Measurements from ENCODE around the gene CDC42SE2.
A peak's percentile ranks its signal among the peaks of the same experiment; 100 is the strongest.
"Not testable (repeated sequence)": the region's sequence is repeated elsewhere in the genome, so short reads cannot be mapped to it uniquely, and the experiment has no call there.

CDC42SE2 gene

DNA sequence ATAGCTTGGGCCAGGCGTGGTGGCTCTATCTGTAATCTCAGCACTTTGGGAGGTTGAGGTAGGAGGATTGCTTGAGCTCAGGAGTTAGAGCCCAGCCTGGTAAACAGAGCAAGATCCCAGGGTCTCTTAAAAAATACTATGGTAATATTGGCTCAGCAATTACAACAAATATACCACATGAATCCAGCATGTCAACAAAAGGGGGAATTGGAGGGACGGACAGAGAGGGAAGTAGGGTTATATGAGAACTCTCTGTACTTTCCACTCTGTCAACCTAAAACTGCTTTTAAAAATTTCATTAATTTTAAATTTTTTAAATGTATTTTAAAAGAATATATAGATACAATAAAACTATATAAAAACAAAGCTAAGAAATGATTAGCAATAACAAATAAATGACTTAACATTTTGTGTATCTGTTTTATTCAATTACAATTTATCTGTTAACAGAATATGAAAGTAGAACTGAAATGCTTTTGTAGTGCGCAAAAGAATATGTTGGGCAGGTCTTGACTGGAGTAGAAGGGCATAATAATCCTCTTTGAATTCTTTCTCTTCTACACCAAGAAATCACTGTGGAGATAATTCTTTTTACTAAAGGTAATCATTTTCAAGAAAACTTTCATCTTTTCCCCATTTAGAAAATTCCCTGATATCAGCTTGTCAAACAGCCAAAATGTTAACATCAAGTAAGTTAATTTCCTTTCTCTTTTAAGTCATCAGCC lies 12.9 kb upstream of the CDC42SE2 start:
- DNase-seq (ENCODE audit: low spot score), result no peak

DNA sequence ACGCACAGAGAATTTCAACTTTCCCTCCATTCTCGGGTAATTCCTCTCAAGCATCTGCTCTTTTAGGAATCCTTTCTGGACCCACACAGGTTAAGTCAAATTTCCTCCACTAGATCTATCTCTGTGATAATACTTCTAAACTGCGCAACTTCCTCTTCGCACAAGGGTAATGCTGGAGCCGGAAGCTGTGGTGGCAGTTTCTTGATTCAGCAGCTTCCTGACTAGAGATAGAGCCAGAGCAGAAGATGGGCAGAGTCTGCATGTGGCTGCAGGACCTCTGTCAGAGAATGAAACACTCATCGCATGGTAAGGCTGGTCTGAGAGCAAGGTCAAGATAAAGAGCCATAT lies 11.1 kb upstream of the CDC42SE2 start:
- no peak for DNase-seq (ENCODE audit: low spot score)

- DNase-seq (ENCODE audit: low spot score), result not testable (repeated sequence)
Observed at GRCh38 chr5:131254025-131254424, 9.8 kb upstream of the CDC42SE2 start.

- no peak for DNase-seq (ENCODE audit: low spot score)
Observed at GRCh38 chr5:131254741-131255140, 9.1 kb upstream of the CDC42SE2 start.

DNA sequence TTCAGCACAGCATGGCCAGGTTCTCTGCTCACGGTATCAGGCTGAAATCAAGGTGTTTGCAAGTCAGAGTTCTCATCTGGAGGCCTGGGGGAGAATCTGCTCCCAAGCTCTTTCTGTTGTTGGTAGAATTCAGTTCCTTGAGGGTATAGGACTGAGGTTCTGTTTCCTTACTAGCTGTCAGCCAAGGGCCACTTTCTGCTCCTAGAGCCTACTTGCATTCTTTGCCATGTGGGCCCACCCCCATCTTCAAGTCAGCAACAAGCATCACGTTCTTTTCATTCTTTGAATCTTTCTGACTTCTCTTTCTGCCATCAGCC lies 7.4 kb upstream of the CDC42SE2 start:
- DNase-seq (ENCODE audit: low spot score), result no peak

DNA sequence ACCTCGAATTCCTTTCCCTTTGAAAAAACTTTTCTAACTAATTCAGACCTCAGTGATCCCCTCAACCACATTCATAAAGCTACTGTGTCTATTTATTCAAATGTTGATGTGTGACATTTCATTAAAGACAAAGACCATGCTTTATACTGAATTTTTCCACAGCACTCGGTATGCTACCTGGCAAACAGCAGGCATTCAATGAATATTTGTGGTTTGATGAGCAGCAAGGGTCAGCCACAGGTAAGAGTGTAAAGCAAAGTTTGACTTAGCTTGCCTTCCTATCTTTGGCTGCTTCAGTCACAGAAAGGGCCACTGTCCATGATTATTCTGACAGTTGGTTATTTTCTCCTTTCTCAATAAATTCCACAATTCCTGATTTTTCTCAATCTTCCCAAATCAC lies 5.1 kb upstream of the CDC42SE2 start:
- DNase-seq (ENCODE audit: low spot score), result no peak

DNA sequence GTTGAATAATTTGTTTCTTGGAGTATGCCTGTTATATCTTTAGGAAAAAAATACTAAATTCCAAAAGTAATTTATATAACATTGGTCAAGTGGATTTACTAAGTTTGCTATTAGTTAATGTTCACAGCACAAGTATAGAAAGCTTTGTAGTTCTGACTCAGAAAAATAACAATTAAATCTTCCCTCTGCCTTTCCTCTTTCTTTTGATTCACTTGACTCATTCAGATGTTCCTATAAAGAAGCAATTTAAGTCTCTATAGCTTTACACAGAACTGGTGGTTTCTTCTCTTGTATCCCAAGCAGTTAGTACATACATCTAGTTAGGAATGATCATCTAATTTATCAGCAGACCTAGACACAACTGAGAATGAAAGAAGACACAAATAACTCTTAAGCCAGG lies 4.5 kb upstream of the CDC42SE2 start:
- DNase-seq (ENCODE audit: low spot score), result no peak

DNA sequence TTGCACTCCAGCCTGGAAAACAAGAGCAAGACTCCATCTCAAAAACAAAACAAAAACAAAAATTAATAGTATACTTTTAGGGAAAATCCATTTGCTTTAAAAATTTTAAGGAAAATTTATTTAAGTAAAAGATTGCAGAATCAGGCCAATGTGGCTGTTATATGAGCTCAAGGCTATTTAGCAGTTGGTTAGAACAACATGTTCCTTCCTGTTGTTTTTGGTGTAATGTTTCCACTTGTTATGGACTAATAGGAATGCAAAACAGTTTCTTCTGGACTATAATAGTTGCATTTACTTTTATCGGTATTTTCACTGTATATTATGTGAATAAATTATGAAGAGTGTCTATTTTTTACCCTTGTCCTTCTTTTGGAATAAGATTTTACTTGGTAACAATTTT lies 3.0 kb upstream of the CDC42SE2 start:
- no peak for DNase-seq (ENCODE audit: low spot score)

DNA sequence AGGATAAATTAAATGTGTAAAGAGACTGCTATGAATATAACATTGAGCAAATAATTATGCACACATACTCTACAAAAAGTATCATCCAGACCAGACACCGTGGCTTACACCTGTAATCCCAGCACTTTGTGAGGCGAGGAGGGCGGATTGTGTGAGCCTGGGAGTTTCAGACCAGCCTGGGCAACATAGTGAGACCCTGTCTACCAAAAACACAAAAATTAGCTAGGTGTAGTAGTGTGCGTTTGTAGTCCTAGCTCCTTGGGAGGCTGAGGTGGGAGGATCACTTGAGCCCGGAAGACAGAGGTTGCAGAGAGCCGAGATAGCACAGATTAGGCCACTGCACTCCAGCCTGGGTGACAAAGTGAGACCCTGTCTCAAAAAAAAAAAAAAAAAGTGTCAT lies 2.4 kb upstream of the CDC42SE2 start:
- no peak for DNase-seq (ENCODE audit: low spot score)

- DNase-seq (ENCODE audit: low spot score), result peak; percentile 12
Observed at GRCh38 chr5:131262953-131263541, 806 bp upstream of the CDC42SE2 start.

GRCh38 chr5:131264451-131265099 lies 722 bp downstream of the CDC42SE2 start:
- DNase-seq (ENCODE audit: low spot score), result peak; percentile 33

DNA sequence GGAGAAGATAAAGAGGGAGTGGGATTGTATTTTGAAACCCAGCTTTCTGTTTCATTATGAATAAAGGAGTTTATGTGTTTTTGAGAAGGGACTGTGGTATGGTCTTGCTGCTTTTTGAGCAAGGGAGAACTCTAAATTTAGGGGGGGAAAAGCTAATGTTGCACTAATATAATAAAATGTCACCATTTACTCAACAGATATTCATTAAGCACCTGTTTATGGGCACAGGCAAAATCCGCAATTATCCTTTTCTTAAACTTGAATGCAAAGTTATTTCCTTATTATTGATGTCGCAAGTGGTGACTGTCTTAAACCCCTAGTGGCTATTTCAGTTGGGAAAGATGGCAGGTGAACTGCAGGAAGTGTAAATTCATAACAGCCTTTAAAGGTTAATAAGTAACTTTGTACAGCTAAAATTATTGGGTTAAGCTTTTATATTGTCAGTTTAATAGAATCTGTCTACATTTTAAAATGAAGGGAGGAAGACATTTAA lies 1.5 kb downstream of the CDC42SE2 start:
- peak; percentile 24 for DNase-seq (ENCODE audit: low spot score)

- DNase-seq (ENCODE audit: low spot score), result no peak
Observed at GRCh38 chr5:131266370-131267060, 2.7 kb downstream of the CDC42SE2 start.

DNA sequence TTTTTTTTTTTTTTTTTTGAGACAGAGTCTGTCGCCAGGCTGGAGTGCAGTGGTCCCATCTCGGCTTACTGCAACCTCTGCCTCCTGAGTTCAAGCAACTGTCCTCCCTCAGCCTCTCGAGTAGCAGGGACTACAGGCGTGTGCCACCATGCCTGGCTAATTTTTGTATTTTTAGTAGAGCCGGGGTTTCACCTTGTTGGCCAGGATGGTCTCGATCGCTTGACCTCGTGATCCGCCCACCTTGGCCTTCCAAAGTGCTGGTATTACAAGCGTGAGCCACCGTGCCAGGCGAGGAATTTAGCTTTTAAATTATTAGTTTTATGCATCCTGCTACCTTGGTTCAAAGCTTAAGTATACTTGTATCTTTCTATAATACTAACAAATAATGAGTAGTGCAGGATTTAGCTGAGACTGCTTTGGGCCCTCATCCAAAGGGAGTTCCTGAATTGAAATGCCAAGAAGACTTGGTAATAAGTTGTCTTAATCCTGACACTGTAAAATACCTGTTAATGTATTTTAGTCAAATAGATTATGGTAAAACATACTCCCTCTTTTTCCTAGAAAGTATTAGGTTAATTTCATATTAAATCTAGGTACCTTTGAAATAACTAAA lies 5.0 kb downstream of the CDC42SE2 start:
- no peak for DNase-seq (ENCODE audit: low spot score)

GRCh38 chr5:131270809-131271208 lies 7.0 kb downstream of the CDC42SE2 start:
- no peak for DNase-seq (ENCODE audit: low spot score)

- not testable (repeated sequence) for DNase-seq (ENCODE audit: low spot score)
Observed at GRCh38 chr5:131271888-131272287, 8.0 kb downstream of the CDC42SE2 start.

DNA sequence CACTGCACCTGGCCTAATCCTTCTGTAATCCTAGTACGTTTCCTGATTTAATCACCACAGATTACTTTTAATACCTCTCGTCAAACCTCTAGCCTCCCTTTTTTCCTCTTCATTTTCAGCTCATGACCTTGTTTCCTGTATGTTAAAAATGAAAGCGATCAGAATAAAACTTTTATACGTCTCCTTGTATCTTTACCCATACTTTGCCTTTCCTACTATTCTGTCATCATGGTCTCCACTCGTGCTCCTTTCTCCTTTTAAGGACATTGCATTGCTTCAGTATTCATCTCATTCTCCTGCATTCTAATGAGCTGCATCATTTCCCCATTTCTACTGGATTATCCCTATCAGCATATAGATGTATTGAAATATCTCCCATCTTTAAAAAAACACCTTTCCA lies 8.5 kb downstream of the CDC42SE2 start:
- DNase-seq (ENCODE audit: low spot score), result no peak

DNA sequence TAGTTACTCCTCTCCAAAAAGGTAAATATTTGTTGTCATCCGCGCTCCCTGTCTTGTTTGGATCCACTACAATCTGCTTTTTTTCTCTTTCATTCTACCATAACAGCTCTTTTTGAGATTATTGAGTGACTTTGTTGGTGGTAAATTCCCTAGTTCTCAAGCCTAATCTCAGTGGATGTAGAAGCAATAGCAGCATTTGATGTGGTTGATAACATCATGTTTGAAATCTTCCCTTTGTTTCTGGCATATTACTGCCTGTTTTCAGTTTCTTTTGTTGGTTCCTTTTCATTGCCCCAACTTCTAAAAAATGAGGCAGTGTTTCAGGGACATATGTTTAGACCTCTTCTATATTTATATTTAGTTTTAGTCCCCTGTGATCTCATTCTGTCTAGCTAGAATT lies 8.9 kb downstream of the CDC42SE2 start:
- DNase-seq (ENCODE audit: low spot score), result no peak

GRCh38 chr5:131274326-131275063 lies 10.6 kb downstream of the CDC42SE2 start:
- no peak for DNase-seq (ENCODE audit: low spot score)

DNA sequence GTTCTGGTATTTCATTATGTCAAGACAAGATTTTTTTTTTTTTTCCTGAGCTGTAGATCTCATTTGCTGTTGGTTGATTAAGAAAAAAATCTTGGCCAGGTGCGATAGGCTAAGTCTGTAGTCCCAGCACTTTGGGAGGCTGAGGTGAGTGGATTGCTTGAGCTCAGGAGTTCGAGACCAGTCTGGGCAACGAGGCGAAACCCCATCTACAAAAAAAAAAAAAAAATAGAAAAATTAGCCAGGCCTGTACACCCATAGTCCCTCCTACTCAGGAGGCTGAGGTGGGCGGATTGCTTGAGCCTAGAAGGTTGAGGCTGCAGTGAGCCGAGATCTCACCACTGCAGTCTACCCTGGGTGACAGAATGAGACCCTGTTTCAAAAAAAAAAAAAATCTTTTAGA lies 12.2 kb downstream of the CDC42SE2 start:
- no peak for DNase-seq (ENCODE audit: low spot score)

DNA sequence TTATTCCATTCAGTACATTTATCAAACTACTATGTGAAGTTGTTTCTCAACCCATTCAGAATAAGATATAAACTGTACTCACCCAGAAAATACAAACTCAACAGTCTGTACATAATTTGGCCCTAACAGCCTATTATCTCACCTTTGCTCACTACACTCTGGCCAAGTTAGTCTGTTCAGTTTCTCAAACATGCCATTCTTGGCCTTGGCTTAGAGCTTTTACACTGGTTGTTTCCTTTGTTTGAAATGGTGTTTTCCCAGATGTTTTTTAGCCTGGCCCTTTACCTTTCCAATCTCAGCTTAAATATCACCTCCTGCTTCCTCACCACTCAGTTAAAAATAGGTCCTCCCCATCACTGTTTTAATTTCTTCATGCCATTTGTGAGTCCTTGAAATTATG lies 13.6 kb downstream of the CDC42SE2 start:
- no peak for DNase-seq (ENCODE audit: low spot score)
